ENCODE results near the gene SNTG2. TPM values are rescaled to one million over a fixed set of nuclear protein-coding genes. Genes with fewer than 3 reads are reported as not detected.

SNTG2 gene
- total and polyA plus RNA-seq, 2 of the 13 experiments (the other 11 are each of a cell fraction or from before 2014, with no cell fraction given), result not detected

GRCh38 chr2:1321321-1321720 is 370.7 kb downstream of the SNTG2 start:
- H3K4me3 ChIP-seq (replicated peaks in 1 of 3; ENCODE audit: insufficient read depth in 1 of 3, low read depth in 2 of 3, low read length in 3 of 3), result no peak overlapping the region
- POLR2A ChIA-PET, result no interaction called here
- H3K79me2 ChIP-seq (ENCODE audit: insufficient read depth, low read length), result no peaks in the 10 kb centered on the region
- H3K36me3 ChIP-seq (replicated peaks in 1 of 2; ENCODE audit: control insufficient read depth in 1 of 2, insufficient read depth in 2 of 2, low read length in 2 of 2), result no peaks in the 10 kb centered on the region
- H2AFZ ChIP-seq (ENCODE audit: low read length), result no peak overlapping the region
- peaks cover 0 to 9% of the 10 kb centered on the region in 2 experiments; a peak in 3 of 5 replicates for H3K27me3 ChIP-seq (ENCODE audit: control insufficient read depth in 1 of 2, insufficient read depth in 2 of 2, low read length in 2 of 2)
- no peak overlapping the region for H3K4me2 ChIP-seq (ENCODE audit: low read depth, low read length)
- no peaks in the 10 kb centered on the region for H3K4me1 ChIP-seq (ENCODE audit: insufficient read depth, low read length)
- H3K9me3 ChIP-seq (ENCODE audit: low read length), result no peaks in the 10 kb centered on the region
- FAIRE-seq, result no peak
- H3K27ac ChIP-seq (ENCODE audit: extremely low read length, insufficient read depth, low read length), result no peak overlapping the region
- in situ Hi-C loops (cut with HindIII; ENCODE audit: extremely low pct_ligation_motif_present, low pct_unique_long_range_greater_than_20kb), result no loop called here
- no peak overlapping the region for H3K9ac ChIP-seq (ENCODE audit: insufficient read depth, low read depth, low read length)
- CTCF ChIA-PET (ENCODE audit: low intra/inter-chr PET ratio, low total read pairs), result no interaction called here
- intact Hi-C loops (cut with micrococcal nuclease; ENCODE audit: unreplicated experiment), result no loop called here
- DNase-seq (ENCODE audit: low spot score), result no peak
- WGBS (ENCODE audit: low lambda C conversion rate), result 15% methylated on average over 9 of the region's 9 CpGs
- BruUV-seq (replicated peaks), result no TSS peak
- no peaks in the 10 kb centered on the region for H4K20me1 ChIP-seq (ENCODE audit: insufficient read depth, low read length)
- no peak for ATAC-seq
- TF ChIP-seq TBP (CRISPR knock-in tag; IDR thresholded peaks at IDR 0.05) (no peak), ZBTB44 (CRISPR knock-in tag; IDR thresholded peaks at IDR 0.05) (no peak), ZNF7 (CRISPR knock-in tag; IDR thresholded peaks at IDR 0.05) (no peak), ZBED4 (CRISPR knock-in tag; IDR thresholded peaks at IDR 0.05; ENCODE audit: borderline replicate concordance) (no peak), PAF1 (CRISPR knock-in tag; IDR thresholded peaks at IDR 0.05) (no peak), KDM1A (CRISPR knock-in tag; IDR thresholded peaks at IDR 0.05) (no peak), ZFP36L2 (CRISPR knock-in tag; IDR thresholded peaks at IDR 0.05) (no peak), NAIF1 (CRISPR knock-in tag; IDR thresholded peaks at IDR 0.05; ENCODE audit: borderline replicate concordance) (no peak), ZBTB46 (CRISPR knock-in tag; IDR thresholded peaks at IDR 0.05; ENCODE audit: borderline replicate concordance) (no peak), ZNF264 (CRISPR knock-in tag; IDR thresholded peaks at IDR 0.05) (no peak), CHD4 (IDR thresholded peaks at IDR 0.05; ENCODE audit: borderline replicate concordance, low read length) (no peak), ZNF710 (CRISPR knock-in tag; IDR thresholded peaks at IDR 0.05; ENCODE audit: borderline replicate concordance) (no peak)
